Esophagus muscularis mucosa (tissue), 4 donors: ENCODE measurements around the gene ASGR1.

Experiments
- CTCF ChIP-seq, 3 experiments: fragments of 200-600 bp in 2 of 3; fragments of 450-650 bp in 1 of 3; sonication (generic) in 2 of 3; IDR thresholded peaks; one replicate each; pipeline ENCODE4 v1.5.1; 2017 to 2019; ENCODE audit warnings: antibody characterized with exemption in 3 of 3, mild to moderate bottlenecking in 2 of 3, moderate library complexity in 1 of 3
- EP300 ChIP-seq: sonication (generic); formaldehyde crosslinking; IDR thresholded peaks from one replicate; pipeline ENCODE4 v1.6.1; 2017; ENCODE audit warnings: antibody characterized with exemption
- POLR2A ChIP-seq: fragments of 450-650 bp; IDR thresholded peaks from one replicate; pipeline ENCODE4 v1.6.1; 2017; ENCODE audit warnings: antibody characterized with exemption, moderate library complexity, mild to moderate bottlenecking, low read depth

GRCh38 chr17:7191069-7191468, 11.9 kb upstream of the ASGR1 start:
- TF ChIP-seq EP300 = no peak
- TF ChIP-seq CTCF (IDR thresholded peaks at IDR 0.05) = no peak
- TF ChIP-seq POLR2A = no peak
